ENCODE measurements around the gene EPHA3.

EPHA3 gene

GRCh38 chr3:89436846-89437245 lies 329.4 kb downstream of the EPHA3 start:
- DNase-seq (ENCODE audit: low spot score), result no peak
- ChIA-PET CTCF (no interaction called here), POLR2A (ENCODE audit: low non-redundant PET) (no interaction called here)
- no peak for TF ChIP-seq CTCF (conservative IDR thresholded peaks at IDR 0.05; ENCODE audit: low read depth)
- H3K27ac ChIP-seq, result no peak overlapping the region

DNA sequence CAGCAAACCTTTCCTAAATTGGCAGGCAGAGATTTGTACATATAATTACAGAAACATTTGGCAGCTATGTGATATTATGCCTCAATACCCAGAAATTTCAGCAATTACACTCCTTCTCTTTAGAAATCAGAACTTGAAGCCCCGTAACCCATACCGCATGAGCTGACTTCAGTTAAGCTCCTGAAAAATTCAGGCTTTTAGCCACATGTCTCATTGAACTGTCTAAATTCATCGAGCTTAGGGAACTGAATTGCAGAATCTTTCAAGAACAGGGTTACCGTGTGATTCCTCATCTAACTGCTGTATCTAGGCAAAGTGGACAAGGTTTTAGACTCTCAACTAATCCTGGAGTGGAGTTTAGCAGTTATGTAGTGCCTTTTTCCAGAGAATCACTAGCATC lies 333.0 kb downstream of the EPHA3 start:
- TF ChIP-seq CTCF (conservative IDR thresholded peaks at IDR 0.05; ENCODE audit: low read depth), result no peak
- no peak overlapping the region for H3K27ac ChIP-seq
- DNase-seq (ENCODE audit: low spot score), result no peak
- ChIA-PET CTCF (no interaction called here), POLR2A (ENCODE audit: low non-redundant PET) (interaction anchor here (0.5 kb wide), 1 partner anchor 633 kb away, joined by 5 read pairs; no protein-coding TSS in a partner anchor)

GRCh38 chr3:89441141-89441540 lies 333.7 kb downstream of the EPHA3 start:
- no peak for TF ChIP-seq CTCF (conservative IDR thresholded peaks at IDR 0.05; ENCODE audit: low read depth)
- no peak for DNase-seq (ENCODE audit: low spot score)
- CTCF ChIA-PET, result no interaction called here
- no peak overlapping the region for H3K27ac ChIP-seq
- POLR2A ChIA-PET (ENCODE audit: low non-redundant PET), result no interaction called here

DNA sequence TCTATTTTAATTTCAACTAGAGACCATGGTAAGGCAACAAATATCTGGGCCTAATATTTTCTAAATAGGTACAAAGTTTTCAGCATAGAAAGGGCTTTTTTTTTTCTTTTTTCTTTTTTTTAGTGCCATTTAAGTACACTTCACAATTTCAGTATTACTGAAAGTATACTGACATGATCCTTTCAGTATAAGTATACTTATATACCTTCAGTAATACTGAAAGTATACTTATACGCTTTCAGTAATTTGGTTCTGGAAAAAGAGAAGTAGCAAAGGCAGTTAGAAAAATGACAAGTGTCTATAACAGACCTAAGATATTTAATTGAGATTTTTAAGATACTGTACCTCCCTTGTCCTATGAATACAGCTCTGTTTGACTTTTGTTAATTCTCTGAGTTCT lies 339.2 kb downstream of the EPHA3 start:
- no peak for TF ChIP-seq CTCF (conservative IDR thresholded peaks at IDR 0.05; ENCODE audit: low read depth)
- DNase-seq (ENCODE audit: low spot score), result no peak
- ChIA-PET POLR2A (ENCODE audit: low non-redundant PET) (no interaction called here), CTCF (no interaction called here)
- no peak overlapping the region for H3K27ac ChIP-seq

- CTCF ChIA-PET, result no interaction called here
- TF ChIP-seq CTCF (conservative IDR thresholded peaks at IDR 0.05; ENCODE audit: low read depth), result no peak
Observed at GRCh38 chr3:89447243-89447642, 339.8 kb downstream of the EPHA3 start.

GRCh38 chr3:89449086-89449485 lies 341.7 kb downstream of the EPHA3 start:
- CTCF ChIA-PET, result no interaction called here
- TF ChIP-seq CTCF (conservative IDR thresholded peaks at IDR 0.05; ENCODE audit: low read depth), result no peak
- DNase-seq (ENCODE audit: low spot score), result no peak
- no peak overlapping the region for H3K27ac ChIP-seq
- POLR2A ChIA-PET (ENCODE audit: low non-redundant PET), result no interaction called here

More at GRCh38 chr3:89447243-89447642, 339.8 kb downstream of the EPHA3 start:
- no peak for DNase-seq (ENCODE audit: low spot score)
- POLR2A ChIA-PET (ENCODE audit: low non-redundant PET), result no interaction called here
- H3K27ac ChIP-seq, result no peak overlapping the region

DNA sequence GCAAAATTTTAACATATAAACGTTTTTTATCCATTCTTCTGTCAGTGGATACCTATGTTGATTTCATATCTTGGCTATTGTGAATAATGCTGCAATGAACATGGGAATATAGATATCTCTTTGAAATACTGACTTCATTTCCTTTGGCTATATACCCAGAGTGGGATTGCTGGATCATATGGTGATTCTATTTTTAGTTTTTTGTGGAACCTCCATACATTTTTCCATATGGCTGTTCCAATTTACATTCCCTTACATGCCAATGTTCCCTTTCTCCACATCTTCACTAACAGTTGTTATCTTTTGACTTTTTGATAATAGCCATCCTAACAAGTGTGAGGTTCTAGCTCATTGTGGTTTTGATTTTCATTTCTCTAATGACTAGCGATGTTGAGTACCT lies 344.6 kb downstream of the EPHA3 start:
- TF ChIP-seq CTCF (conservative IDR thresholded peaks at IDR 0.05; ENCODE audit: low read depth), result no peak
- no peak overlapping the region for H3K27ac ChIP-seq
- ChIA-PET POLR2A (ENCODE audit: low non-redundant PET) (no interaction called here), CTCF (no interaction called here)
- no peak for DNase-seq (ENCODE audit: low spot score)
